Putamen (tissue), 1 donor: ENCODE measurements around the gene HTATSF1.
A peak's percentile ranks its signal among the peaks of the same experiment; 100 is the strongest.

Source experiments
- DNase-seq: peaks from one replicate; pipeline ENCODE4 v3.0.0-alpha.2; 2016; ENCODE audit warnings: low spot score

The HTATSF1 gene

DNA sequence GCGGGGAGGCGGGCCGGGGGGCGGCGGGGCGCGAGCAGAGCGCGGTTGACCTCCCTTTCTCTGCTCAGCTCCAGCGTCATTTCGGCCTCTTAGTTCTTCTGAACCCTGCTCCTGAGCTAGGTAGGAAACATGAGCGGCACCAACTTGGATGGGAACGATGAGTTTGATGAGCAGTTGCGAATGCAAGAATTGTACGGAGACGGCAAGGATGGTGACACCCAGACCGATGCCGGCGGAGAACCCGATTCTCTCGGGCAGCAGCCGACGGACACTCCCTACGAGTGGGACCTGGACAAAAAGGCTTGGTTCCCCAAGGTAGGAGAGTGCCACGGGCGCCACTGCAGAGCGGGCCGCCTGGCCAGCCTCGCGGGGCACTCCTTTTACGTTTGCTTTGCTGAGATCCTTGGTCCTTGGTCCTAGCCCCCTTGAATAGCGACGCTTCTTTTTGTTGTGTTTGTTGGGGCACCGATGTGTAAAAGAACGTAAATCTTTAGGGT lies at the start of gene HTATSF1:
Gene HTATSF1, plus strand, starts transcription at position 37 of the 497 bp plus-strand sequence. Its CDS starts 93 bp downstream, at position 130.
- DNase-seq: no peak

GRCh38 chrX:136447968-136448367 lies 49.4 kb upstream of the HTATSF1 start:
- DNase-seq: no peak

- no peak for DNase-seq
Measured at GRCh38 chrX:136450050-136450830, 47.2 kb upstream of the HTATSF1 start.

DNA sequence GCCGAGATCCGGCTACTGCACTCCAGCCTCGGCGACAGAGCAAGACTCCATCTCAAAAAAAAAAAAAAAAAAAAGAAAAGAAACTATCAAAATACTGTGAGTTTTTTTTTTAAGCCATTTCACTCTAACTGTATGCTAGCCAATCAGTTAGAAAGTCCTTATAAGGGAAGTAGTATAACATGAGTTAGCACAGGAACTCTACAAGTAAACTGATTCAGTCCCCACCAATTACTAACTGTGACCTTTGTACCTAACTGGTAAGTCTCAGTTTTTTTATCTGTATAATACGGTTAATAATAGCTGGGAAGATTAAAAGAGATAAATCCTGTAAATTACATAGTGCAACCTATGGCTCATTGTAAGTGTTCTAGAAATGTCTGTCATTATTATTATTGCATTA lies 44.8 kb upstream of the HTATSF1 start:
- no peak for DNase-seq

DNA sequence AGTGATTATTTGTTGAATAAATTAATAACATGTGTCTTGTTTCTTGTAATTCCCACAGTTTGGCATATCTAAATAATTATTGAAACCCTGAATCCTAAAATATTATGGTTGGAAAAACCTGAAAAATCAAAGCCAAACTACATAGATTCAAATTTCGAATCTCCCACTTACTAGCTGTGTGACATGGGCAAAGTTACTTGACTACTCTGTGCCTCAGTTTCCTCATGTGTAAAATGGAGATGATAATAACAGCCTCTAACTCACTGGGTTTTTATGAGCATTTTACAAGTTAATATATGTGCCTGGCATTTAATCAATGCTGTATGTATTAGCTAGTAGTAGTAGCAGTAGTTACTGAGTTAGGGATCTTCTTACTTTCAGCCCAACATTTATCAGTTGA lies 44.3 kb upstream of the HTATSF1 start:
- no peak for DNase-seq

DNA sequence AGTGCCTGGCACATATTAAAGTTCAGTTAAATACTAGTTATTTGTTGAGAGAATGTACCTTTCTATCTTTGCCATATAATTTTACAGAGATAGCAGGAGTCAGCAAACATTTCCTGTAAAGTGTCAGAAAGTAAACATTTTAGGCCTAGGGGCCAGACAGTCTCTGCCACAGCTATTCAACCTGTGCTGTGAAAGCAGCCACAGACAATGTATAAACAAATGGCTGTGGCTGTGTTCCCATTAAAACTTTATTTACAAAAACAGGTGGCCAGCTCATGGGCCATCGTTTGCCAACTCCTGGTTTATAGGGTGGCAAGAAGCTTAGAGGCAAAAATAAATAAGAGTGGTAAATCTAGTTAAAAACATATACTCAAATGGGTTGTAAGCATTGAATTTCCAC lies 43.6 kb upstream of the HTATSF1 start:
- no peak for DNase-seq

DNA sequence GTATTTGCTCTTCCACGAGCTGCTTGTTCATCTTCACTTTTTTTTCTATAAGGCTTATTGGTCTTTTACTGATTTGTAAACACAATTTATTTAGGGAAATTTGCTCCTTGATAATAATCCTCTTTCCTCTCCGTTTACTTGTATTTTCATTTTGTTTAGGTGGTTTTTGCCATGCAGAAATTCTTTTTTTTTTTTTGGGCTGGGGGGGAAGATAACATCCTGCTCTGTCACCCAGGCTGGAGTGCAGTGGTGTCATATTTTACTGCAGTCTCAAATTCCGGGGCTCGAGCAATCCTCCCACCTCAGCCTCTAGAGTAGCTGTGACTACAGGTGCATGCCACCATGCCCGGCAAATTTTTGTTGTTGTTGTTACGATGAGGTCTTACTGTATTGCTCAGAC lies 41.3 kb upstream of the HTATSF1 start:
- no peak for DNase-seq

DNA sequence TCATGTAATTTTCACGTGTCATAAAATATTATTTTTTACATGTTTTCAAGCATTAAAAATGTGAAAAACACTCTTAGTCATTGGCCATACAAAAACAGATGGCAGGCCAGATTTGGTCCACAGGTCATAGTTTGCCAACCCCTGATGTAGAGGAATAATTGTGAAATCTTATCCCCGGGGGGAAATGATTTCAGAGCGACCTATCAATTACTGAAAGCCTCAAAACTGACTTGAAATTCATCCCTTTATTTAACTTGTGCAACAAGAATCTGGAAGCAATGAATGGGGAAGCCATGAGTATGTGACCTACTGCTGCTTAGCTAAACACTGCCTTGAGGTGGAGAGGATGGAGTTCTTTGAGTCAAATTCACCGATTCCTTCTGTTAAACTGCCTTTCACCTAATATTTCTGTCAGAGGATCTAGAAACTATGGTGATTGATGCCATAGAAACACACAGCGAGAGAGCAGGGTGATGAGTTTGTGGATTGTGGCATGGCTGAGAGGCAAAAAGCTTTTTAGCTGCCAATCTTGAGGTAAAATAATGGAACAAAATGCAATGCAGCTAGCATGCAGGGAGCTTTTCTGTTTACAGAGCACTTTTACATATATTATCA lies 40.0 kb upstream of the HTATSF1 start:
- DNase-seq: no peak

DNA sequence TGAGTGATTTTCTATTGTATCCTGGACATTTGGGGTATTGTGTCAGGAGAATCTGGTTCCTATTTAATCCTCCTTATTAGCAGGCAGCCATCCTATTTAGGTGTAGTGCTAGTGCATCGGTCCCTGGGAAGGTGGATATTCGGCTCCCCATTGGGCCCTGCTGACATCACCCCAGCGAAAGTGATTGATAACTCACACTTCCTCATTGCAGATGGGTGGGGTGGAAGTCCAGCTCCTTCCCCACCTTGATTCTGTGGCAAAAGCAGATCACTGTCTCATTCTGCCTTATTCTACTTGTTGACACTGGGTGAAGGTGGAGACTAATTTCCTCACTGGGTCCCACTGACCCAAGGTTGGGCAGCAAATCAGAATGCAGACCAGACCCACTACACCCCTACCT lies 32.8 kb upstream of the HTATSF1 start:
- DNase-seq: no peak

- DNase-seq: no peak
Measured at GRCh38 chrX:136467303-136467702, 30.1 kb upstream of the HTATSF1 start.

- no peak for DNase-seq
Measured at GRCh38 chrX:136468391-136469103, 28.8 kb upstream of the HTATSF1 start.

DNA sequence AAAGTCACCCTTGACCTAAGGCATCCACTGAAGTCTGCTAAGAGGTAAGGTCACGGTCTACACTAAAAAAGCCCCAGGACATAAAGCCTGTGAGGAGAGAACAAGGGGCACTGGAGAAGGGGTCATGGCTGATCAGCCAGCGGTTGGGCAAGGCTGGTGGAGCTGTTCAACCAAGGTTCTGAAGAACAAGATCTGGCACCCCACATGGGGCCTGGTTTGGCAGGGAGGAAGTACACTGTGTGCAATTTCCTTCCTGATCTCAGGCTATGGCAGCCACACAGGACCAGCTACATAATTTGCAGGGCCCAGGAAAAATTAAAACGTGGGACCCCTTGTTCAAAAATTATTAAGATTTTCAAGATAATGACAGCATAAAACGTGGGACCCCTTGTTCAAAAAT lies 23.7 kb upstream of the HTATSF1 start:
- DNase-seq: no peak

- DNase-seq: peak; percentile 27
Measured at GRCh38 chrX:136475236-136475635, 22.2 kb upstream of the HTATSF1 start.

GRCh38 chrX:136476501-136476900 lies 20.9 kb upstream of the HTATSF1 start:
- no peak for DNase-seq

DNA sequence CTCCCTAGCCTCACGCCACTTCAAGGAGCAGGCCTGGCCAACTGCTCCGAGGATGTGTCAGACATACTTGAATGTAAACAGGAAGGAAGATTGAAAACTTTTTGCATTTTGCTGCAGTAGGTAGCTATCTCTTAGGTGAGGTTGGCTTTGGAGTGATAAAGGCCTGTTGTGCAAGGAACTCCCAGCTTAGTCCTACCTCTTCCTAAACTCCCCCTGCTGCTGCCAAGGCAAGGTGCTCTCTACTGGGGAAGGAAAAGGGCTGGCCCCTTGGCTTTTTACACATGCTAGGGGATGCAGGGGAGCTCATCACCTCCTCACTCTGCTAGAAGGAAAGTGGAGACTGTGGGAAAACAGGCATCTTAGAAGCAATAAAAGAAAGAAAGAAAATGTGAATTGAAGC lies 20.4 kb upstream of the HTATSF1 start:
- DNase-seq: no peak

- DNase-seq: no peak
Measured at GRCh38 chrX:136480383-136480782, 17.0 kb upstream of the HTATSF1 start.

DNA sequence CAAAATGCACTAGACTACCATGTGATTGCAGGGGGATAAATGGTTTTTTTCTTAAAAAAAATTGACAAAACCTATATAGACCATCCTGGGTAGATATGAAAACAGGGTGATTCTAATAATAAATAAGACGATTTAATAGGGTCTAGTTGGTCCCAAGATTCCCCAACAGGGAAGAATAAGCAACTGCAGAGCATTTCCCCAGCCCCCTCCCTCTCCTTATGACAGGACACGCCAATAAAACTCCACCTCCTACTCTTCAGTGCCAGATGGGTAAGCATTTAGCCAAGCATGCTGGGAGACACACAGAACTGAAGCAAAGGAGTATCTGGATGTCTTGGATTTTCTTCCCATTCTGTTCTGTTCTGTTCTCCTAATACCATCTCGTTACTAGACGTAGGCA lies 9.7 kb upstream of the HTATSF1 start, which contains the start of gene BRS3:
Gene BRS3, plus strand, starts transcription at position 301 of the 400 bp plus-strand sequence. CDS start 168 bp downstream, outside the sequence.
- DNase-seq: no peak

DNA sequence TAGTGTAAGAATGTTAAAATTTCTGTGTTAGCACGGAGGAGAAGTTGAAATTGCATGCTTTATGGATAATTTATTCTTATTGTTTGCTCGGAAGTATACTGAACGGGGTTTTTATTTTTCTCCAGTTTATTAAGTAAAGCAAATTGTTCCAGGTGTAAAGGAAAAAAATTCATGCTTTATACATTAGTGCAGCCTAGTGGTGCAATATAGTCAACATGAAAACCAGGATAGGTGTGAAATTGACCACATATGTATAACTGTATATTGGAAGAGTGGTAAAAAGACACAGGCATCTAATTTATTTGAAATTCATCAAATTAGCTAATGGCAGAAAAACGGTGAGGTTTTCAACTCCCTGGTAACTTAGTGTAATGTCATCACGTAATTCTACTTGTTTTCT lies 8.7 kb upstream of the HTATSF1 start:
- no peak for DNase-seq

GRCh38 chrX:136491832-136492231 lies 5.6 kb upstream of the HTATSF1 start:
- DNase-seq: no peak

DNA sequence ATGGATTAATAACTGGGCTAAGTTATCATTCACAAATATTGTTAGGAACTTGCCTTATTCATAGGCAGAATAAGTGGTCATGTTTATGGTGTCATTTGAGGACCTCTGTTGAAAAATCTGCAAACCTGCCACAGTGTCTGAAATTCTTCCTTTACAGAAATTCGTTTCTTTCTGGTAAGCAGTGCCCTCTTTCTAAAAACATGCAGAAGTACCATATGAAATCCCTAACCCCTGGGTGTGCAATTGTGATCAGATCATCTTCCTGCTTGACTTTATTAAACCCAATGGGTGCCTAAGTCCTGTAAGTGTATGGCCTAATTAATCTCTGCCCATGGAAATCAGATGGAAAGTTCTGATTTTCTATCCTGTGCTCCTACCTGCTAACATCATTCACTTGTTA lies 4.4 kb upstream of the HTATSF1 start:
- no peak for DNase-seq

- no peak for DNase-seq
Measured at GRCh38 chrX:136495043-136495442, 2.3 kb upstream of the HTATSF1 start.

GRCh38 chrX:136496186-136496763 lies 1.1 kb upstream of the HTATSF1 start:
- DNase-seq: no peak
